ENCODE results near the gene PRAMEF11. TPM values are rescaled to one million over a fixed set of nuclear protein-coding genes. Genes with fewer than 3 reads are reported as not detected.
"Not testable (repeated sequence)": the region's sequence is repeated elsewhere in the genome, so short reads cannot be mapped to it uniquely, and the experiment has no call there.

Gene PRAMEF11
- total RNA-seq, result not detected
- long read RNA-seq, result 0 reads

- H3K4me1 ChIP-seq; H3K36me3 ChIP-seq; H3K4me3 ChIP-seq; H3K27me3 ChIP-seq; DNase-seq; intact Hi-C loops (cut with DNase I); H3K9me3 ChIP-seq; H3K27ac ChIP-seq; ATAC-seq: not testable (repeated sequence)
- 35% methylated on average over 2 of the region's 3 CpGs for WGBS (ENCODE audit: insufficient coverage, low coverage, low lambda C conversion rate, missing lambda C conversion rate)
These were observed at the start of gene PRAMEF11 for GRCh38 chr1:12831310-12831709. Gene PRAMEF11, minus strand, starts transcription at chr1:12831410. Its CDS starts 2,621 bp downstream, at chr1:12828789.

GRCh38 chr1:12878453-12878852 is 47.2 kb upstream of the PRAMEF11 start:
- H3K4me3 ChIP-seq; H3K27me3 ChIP-seq; H3K9me3 ChIP-seq; H3K4me1 ChIP-seq; H3K27ac ChIP-seq; DNase-seq; intact Hi-C loops (cut with DNase I); ATAC-seq; H3K36me3 ChIP-seq: not testable (repeated sequence)
- WGBS (ENCODE audit: insufficient coverage, low coverage, low lambda C conversion rate, missing lambda C conversion rate), result 69% methylated on average over 3 of the region's 4 CpGs

GRCh38 chr1:12863131-12863880 is 32.1 kb upstream of the PRAMEF11 start:
- intact Hi-C loops (cut with DNase I); DNase-seq; H3K4me1 ChIP-seq; H3K4me3 ChIP-seq; H3K36me3 ChIP-seq; ATAC-seq; H3K9me3 ChIP-seq; H3K27ac ChIP-seq; H3K27me3 ChIP-seq: not testable (repeated sequence)
- no CpG with 5 or more reads among the region's 7 CpGs for WGBS (ENCODE audit: insufficient coverage, low coverage, low lambda C conversion rate, missing lambda C conversion rate)

GRCh38 chr1:12856786-12857185 is 25.6 kb upstream of the PRAMEF11 start, which contains the start of gene PRAMEF2:
Gene PRAMEF2, plus strand, starts transcription at chr1:12857086. Its CDS starts 1,924 bp downstream, at chr1:12859010.
- H3K27me3 ChIP-seq; H3K4me1 ChIP-seq; H3K4me3 ChIP-seq; ATAC-seq; H3K9me3 ChIP-seq; H3K27ac ChIP-seq; H3K36me3 ChIP-seq; DNase-seq; intact Hi-C loops (cut with DNase I): not testable (repeated sequence)
- WGBS (ENCODE audit: insufficient coverage, low coverage, low lambda C conversion rate, missing lambda C conversion rate), result 27% methylated on average over 1 of the region's 2 CpGs

GRCh38 chr1:12851779-12852178 is 20.6 kb upstream of the PRAMEF11 start:
- DNase-seq (no peak), ATAC-seq (no peak)
- TF ChIP-seq CTCF (IDR thresholded peaks at IDR 0.05) (no peak), POLR2A (IDR thresholded peaks at IDR 0.05) (no peak)
- Histone ChIP-seq H3K36me3 (no peaks in the 10 kb centered on the region), H3K27me3 (no peaks in the 10 kb centered on the region), H3K27ac (no peak overlapping the region), H3K4me3 (no peak overlapping the region), H3K9me3 (no peaks in the 10 kb centered on the region), H3K4me1 (no peaks in the 10 kb centered on the region)
- intact Hi-C loops (cut with DNase I), result no loop called here
- 74% methylated on average over 4 of the region's 4 CpGs for WGBS (ENCODE audit: insufficient coverage, low coverage, low lambda C conversion rate, missing lambda C conversion rate)

- H3K27me3 ChIP-seq; ATAC-seq; H3K27ac ChIP-seq; H3K36me3 ChIP-seq; H3K4me1 ChIP-seq; H3K4me3 ChIP-seq; DNase-seq; H3K9me3 ChIP-seq; intact Hi-C loops (cut with DNase I): not testable (repeated sequence)
- 62% methylated on average over 3 of the region's 7 CpGs for WGBS (ENCODE audit: insufficient coverage, low coverage, low lambda C conversion rate, missing lambda C conversion rate)
These were observed 17.4 kb upstream of the PRAMEF11 start, which contains the start of gene HNRNPCL1 for GRCh38 chr1:12848620-12849019. Gene HNRNPCL1, minus strand, starts transcription at chr1:12848720. Its CDS starts 431 bp downstream, at chr1:12848289.

GRCh38 chr1:12833251-12833650 is 2.0 kb upstream of the PRAMEF11 start:
- H3K4me3 ChIP-seq; H3K4me1 ChIP-seq; H3K27ac ChIP-seq; ATAC-seq; intact Hi-C loops (cut with DNase I); H3K9me3 ChIP-seq; DNase-seq; H3K27me3 ChIP-seq; H3K36me3 ChIP-seq: not testable (repeated sequence)
- 38% methylated on average over 2 of the region's 2 CpGs for WGBS (ENCODE audit: insufficient coverage, low coverage, low lambda C conversion rate, missing lambda C conversion rate)

- DNase-seq; H3K36me3 ChIP-seq; intact Hi-C loops (cut with DNase I); H3K27me3 ChIP-seq; H3K27ac ChIP-seq; H3K4me3 ChIP-seq; H3K9me3 ChIP-seq; ATAC-seq; H3K4me1 ChIP-seq: not testable (repeated sequence)
- no CpG with 5 or more reads among the region's 6 CpGs for WGBS (ENCODE audit: insufficient coverage, low coverage, low lambda C conversion rate, missing lambda C conversion rate)
These were observed 12.1 kb downstream of the PRAMEF11 start for GRCh38 chr1:12819061-12819460.

Measured in right lobe of liver (tissue), 6 donors.